OCI-LY3 (cell line): Measurements from ENCODE around the gene CMA1.
"Not testable (repeated sequence)": the region's sequence is repeated elsewhere in the genome, so short reads cannot be mapped to it uniquely, and the experiment has no call there.

Experiments used
- H2AFZ ChIP-seq: fragments of 200-600, 300-600 bp; shearing (Covaris generic); 2 replicates; pipeline ENCODE4 v1.6.0; 2014; ENCODE audit warnings: antibody characterized with exemption, low read depth, low read length
- H3K27ac ChIP-seq: fragments of 200-600, 300-600 bp; sonication (generic); 2 replicates; pipeline ENCODE4 v1.5.1; 2014; ENCODE audit warnings: mild to moderate bottlenecking, low read length, moderate library complexity, mixed read lengths
- H3K27me3 ChIP-seq: fragments of 200-600, 300-600 bp; sonication (generic); 2 replicates; pipeline ENCODE4 v1.6.1; 2014; ENCODE audit warnings: low read depth, low read length, mixed read lengths
- H3K36me3 ChIP-seq: fragments of 200-600, 300-600 bp; sonication (generic); replicated peaks from 2 replicates; pipeline ENCODE3; 2014; ENCODE audit warnings: low read depth, low read length, mixed read lengths
- H3K4me1 ChIP-seq: fragments of 300-600, 200-600 bp; sonication (generic); 2 replicates; pipeline ENCODE4 v1.6.1; 2014; ENCODE audit warnings: low read length, mixed read lengths
- H3K4me2 ChIP-seq: fragments of 200-600, 300-600 bp; sonication (generic); 2 replicates; pipeline ENCODE4 v1.6.1; 2014; ENCODE audit warnings: low read length, mixed read lengths
- H3K4me3 ChIP-seq: fragments of 300-600, 200-600 bp; sonication (generic); 2 replicates; pipeline ENCODE4 v1.5.1; 2014; ENCODE audit warnings: antibody characterized with exemption, mild to moderate bottlenecking, low read length, moderate library complexity
- H3K79me2 ChIP-seq: fragments of 300-600, 200-600 bp; shearing (Covaris generic); 2 replicates; pipeline ENCODE4 v1.6.1; 2014; ENCODE audit warnings: mild to moderate bottlenecking, low read length, mixed read lengths
- H3K9ac ChIP-seq: fragments of 300-600, 200-600 bp; shearing (Covaris generic); 2 replicates; pipeline ENCODE4 v1.6.0; 2014; ENCODE audit warnings: mild to moderate bottlenecking, low read length, moderate library complexity
- H3K9me3 ChIP-seq: fragments of 200-600, 300-600 bp; shearing (Covaris generic); 2 replicates; pipeline ENCODE4 v1.6.1; 2014; ENCODE audit warnings: low read length, mixed read lengths; ENCODE audit not compliant: insufficient read depth
- H4K20me1 ChIP-seq: fragments of 200-600, 300-600 bp; sonication (generic); 2 replicates; pipeline ENCODE4 v1.6.1; 2016; ENCODE audit warnings: low read length, mixed read lengths; ENCODE audit not compliant: insufficient read depth
- EZH2phosphoT487 ChIP-seq: fragments of 200-600 bp; shearing (Covaris generic); IDR thresholded peaks from 2 replicates; pipeline ENCODE4 v1.6.1; 2018; ENCODE audit warnings: antibody characterized with exemption, mixed run types, low read depth
- TF ChIP-seq, protein P1 (sequence below): fragments of 200-600, 300-600 bp; sonication (generic); IDR thresholded peaks from 2 replicates; pipeline ENCODE4 v1.5.1; 2014; ENCODE audit warnings: antibody characterized with exemption, low read length, low read depth

CMA1 gene

DNA sequence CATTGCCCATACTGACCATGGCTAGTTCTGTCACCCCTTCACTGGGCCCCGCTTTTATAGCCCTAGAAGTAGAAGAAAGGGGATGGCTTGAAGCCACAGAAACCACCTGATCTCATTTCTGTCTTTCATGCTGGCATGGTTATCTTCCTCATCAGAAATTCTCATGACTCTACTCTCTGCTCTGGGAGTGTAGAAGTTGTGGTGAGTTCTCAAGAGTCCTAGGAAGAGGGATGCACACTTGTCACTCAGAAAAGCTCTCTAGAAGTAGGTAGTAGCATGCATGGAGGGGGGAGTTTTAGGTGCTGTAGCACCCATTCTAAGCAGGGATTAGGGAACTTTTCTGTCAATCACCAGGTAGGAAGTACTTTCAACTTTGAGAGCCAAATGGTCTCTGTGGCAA is 6.1 kb upstream of the CMA1 start:
- H3K9me3 ChIP-seq = no peaks in the 10 kb centered on the region
- H3K4me3 ChIP-seq = no peak overlapping the region
- no peaks in the 10 kb centered on the region for H3K36me3 ChIP-seq
- H3K79me2 ChIP-seq = no peaks in the 10 kb centered on the region
- peaks cover 15% of the 10 kb centered on the region for H3K4me1 ChIP-seq
- TF ChIP-seq, protein P1, sequence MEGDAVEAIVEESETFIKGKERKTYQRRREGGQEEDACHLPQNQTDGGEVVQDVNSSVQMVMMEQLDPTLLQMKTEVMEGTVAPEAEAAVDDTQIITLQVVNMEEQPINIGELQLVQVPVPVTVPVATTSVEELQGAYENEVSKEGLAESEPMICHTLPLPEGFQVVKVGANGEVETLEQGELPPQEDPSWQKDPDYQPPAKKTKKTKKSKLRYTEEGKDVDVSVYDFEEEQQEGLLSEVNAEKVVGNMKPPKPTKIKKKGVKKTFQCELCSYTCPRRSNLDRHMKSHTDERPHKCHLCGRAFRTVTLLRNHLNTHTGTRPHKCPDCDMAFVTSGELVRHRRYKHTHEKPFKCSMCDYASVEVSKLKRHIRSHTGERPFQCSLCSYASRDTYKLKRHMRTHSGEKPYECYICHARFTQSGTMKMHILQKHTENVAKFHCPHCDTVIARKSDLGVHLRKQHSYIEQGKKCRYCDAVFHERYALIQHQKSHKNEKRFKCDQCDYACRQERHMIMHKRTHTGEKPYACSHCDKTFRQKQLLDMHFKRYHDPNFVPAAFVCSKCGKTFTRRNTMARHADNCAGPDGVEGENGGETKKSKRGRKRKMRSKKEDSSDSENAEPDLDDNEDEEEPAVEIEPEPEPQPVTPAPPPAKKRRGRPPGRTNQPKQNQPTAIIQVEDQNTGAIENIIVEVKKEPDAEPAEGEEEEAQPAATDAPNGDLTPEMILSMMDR = no peak
- no peak for TF ChIP-seq EZH2phosphoT487
- no peak overlapping the region for H2AFZ ChIP-seq
- no peak overlapping the region for H3K27ac ChIP-seq
- H3K9ac ChIP-seq = no peak overlapping the region
- H3K27me3 ChIP-seq = 0 out of 2 replicates have a peak, but pooled peaks cover 14% of the 10 kb centered on the region
- no peaks in the 10 kb centered on the region for H4K20me1 ChIP-seq
- no peak overlapping the region for H3K4me2 ChIP-seq

DNA sequence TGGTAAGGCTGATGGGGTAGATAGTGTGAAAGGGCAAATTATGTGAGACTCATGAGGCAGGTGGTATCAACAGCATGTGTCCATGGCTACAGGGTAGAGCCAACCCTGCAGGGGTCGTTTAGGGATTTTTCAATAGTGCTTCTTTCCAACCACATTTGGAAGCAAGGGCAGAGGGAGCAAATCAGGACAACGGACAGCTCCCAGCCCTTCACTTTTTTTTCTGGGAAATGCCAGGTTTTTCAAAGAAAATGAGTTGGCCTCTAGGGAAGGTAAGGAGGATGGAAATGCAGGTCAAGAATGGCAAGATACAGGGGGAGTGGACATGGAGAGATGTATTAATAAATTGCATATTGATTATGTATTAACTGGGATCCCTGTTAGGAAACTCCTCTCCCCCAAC is 4.9 kb upstream of the CMA1 start:
- Histone ChIP-seq H3K4me2 (no peak overlapping the region), H3K36me3 (no peaks in the 10 kb centered on the region), H3K9me3 (no peaks in the 10 kb centered on the region), H3K4me1 (peaks cover 18% of the 10 kb centered on the region), H3K4me3 (no peak overlapping the region), H3K27ac (no peak overlapping the region), H4K20me1 (no peaks in the 10 kb centered on the region), H3K9ac (no peak overlapping the region), H3K27me3 (0 out of 2 replicates have a peak, but pooled peaks cover 14% of the 10 kb centered on the region), H2AFZ (no peak overlapping the region), H3K79me2 (no peaks in the 10 kb centered on the region)
- no peak for TF ChIP-seq EZH2phosphoT487
- TF ChIP-seq, protein P1 = no peak

DNA sequence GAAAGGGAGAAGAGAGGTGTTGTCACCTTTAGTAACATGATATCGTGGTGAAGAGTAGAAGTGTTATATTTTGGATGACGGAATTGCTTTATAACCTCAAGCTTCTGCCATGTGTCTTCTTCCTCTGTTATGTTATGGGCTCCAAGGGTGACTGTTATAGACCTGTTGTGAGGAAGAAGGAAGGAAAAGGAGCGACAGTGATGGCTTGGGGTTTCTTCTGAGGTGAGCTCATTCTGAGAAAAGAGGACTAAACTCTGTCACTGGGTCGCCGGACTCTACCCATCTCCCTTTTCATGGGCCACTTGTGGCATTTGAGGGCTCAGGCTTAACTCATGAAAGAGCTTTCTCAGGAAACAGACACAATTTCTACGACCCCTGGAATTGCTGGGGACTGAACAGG is 1.6 kb downstream of the CMA1 start:
- Histone ChIP-seq H3K9ac (no peak overlapping the region), H3K27me3 (0 out of 2 replicates have a peak, but pooled peaks cover 12% of the 10 kb centered on the region), H3K9me3 (no peaks in the 10 kb centered on the region), H3K4me1 (peaks cover 20% of the 10 kb centered on the region), H3K27ac (no peak overlapping the region), H3K4me2 (no peak overlapping the region), H4K20me1 (no peaks in the 10 kb centered on the region), H3K79me2 (no peaks in the 10 kb centered on the region), H3K4me3 (no peak overlapping the region), H3K36me3 (no peaks in the 10 kb centered on the region), H2AFZ (no peak overlapping the region)
- TF ChIP-seq, protein P1 = no peak
- no peak for TF ChIP-seq EZH2phosphoT487

DNA sequence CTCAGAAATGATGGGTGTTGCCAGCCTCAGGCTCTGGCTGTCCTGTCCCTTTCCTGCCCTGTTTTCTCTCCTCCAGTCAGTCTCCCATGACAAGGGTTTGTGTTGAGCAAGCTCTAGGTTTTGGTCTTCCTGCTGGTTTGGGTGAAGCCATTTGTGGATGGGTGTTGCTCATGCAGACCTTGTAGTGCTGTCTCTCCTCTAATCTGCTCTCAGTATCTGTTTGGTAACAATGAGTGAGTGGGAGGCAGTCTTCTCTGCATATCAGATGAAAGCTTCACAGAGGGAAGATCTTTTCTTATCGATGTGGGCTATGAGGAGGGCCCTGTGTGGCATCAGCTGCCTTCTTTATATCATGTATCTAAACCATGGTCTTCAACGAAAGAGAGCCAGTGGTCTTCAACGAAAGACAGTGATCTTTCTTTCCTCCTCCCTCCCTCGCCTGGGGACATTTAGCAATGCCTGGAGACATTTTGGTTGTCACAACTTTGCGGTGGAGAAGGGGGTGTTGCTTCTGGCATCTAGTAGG is 3.6 kb downstream of the CMA1 start:
- H3K4me2 ChIP-seq = no peak overlapping the region
- TF ChIP-seq, protein P1 = no peak
- no peak for TF ChIP-seq EZH2phosphoT487
- H2AFZ ChIP-seq = no peak overlapping the region
- no peak overlapping the region for H3K9ac ChIP-seq
- H4K20me1 ChIP-seq = no peaks in the 10 kb centered on the region
- H3K27me3 ChIP-seq = 0 out of 2 replicates have a peak, but pooled peaks cover 1% of the 10 kb centered on the region
- H3K4me3 ChIP-seq = no peak overlapping the region
- H3K36me3 ChIP-seq = no peaks in the 10 kb centered on the region
- H3K4me1 ChIP-seq = peaks cover 14% of the 10 kb centered on the region
- no peaks in the 10 kb centered on the region for H3K79me2 ChIP-seq
- H3K27ac ChIP-seq = no peak overlapping the region
- no peaks in the 10 kb centered on the region for H3K9me3 ChIP-seq

DNA sequence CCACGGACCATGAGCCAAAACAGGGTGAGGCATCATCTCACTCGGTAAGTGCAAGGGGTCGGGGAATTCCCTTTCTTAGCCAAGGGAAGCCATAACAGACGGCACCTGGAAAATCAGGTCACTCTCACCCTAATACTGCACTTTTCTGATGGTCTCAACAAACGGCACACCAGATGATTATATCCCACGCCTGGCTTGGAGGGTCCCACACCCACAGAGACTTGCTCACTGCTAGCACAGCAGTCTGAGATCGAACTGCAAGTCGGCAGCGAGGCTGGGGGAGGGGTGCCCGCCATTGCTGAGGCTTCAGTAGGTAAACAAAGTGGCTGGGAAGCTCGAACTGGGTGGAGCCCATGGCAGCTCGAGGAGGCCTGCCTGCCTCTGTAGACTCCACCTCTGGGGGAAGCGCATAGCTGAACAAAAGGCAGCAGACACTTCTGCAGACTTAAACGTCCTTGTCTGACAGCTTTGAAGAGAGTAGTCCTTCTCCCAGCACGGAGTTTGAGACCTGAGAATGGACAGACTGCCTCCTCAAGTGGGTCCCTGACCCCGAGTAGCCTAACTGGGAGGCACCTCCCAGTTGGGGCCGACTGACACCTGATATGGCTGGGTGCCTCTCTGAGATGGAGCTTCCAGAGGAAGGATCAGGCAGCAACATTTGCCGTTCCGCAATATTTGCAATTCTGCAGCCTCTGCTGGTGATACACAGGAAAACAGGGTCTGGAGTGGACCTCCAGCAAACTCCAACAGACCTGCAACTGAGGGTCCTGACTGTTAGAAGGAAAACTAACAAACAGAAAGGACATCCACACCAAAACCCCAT is 16.3 kb downstream of the CMA1 start:
- not testable (repeated sequence) for H3K4me3 ChIP-seq, H3K4me1 ChIP-seq, H3K27ac ChIP-seq, H3K36me3 ChIP-seq, H4K20me1 ChIP-seq, H3K27me3 ChIP-seq, H3K9ac ChIP-seq, H3K4me2 ChIP-seq, H3K9me3 ChIP-seq, H2AFZ ChIP-seq, H3K79me2 ChIP-seq
